ENCODE results near the gene OSCP1. TPM values are rescaled to one million over a fixed set of nuclear protein-coding genes. Genes with fewer than 3 reads are reported as not detected.

Gene OSCP1
- total and polyA plus RNA-seq, 12 donors: 2.1 to 9.6 (median 7.7) TPM

DNA sequence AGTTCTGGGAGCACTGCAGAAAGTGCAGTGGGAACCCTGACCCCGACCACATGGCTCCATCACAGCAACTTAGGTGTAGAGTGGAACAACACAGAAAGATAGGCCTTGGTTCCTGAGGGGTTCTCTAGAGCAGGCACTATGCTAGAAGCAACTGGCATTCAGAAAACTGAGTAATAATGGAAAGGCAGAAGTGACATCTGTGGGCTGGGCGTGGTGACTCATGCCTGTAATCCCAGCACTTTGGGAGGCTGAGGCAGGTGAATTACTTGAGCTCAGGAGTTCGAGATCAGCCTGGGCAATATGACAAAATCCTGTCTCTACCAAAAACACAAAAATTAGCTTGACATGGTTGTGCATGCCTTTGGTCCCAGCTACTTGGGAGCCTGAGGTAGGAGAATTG, 8.7 kb upstream of the OSCP1 start:
- H3K27ac ChIP-seq: no peak overlapping the region
- no peak overlapping the region for H3K4me3 ChIP-seq
- intact Hi-C loops (cut with DNase I): no loop called here
- TF ChIP-seq, protein P1, sequence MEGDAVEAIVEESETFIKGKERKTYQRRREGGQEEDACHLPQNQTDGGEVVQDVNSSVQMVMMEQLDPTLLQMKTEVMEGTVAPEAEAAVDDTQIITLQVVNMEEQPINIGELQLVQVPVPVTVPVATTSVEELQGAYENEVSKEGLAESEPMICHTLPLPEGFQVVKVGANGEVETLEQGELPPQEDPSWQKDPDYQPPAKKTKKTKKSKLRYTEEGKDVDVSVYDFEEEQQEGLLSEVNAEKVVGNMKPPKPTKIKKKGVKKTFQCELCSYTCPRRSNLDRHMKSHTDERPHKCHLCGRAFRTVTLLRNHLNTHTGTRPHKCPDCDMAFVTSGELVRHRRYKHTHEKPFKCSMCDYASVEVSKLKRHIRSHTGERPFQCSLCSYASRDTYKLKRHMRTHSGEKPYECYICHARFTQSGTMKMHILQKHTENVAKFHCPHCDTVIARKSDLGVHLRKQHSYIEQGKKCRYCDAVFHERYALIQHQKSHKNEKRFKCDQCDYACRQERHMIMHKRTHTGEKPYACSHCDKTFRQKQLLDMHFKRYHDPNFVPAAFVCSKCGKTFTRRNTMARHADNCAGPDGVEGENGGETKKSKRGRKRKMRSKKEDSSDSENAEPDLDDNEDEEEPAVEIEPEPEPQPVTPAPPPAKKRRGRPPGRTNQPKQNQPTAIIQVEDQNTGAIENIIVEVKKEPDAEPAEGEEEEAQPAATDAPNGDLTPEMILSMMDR (IDR thresholded peaks at IDR 0.05): no peak
- no peaks in the 10 kb centered on the region for H3K9me3 ChIP-seq
- H3K36me3 ChIP-seq: peaks cover 0 to 84% (median 58%) of the 10 kb centered on the region in 9 donors
- WGBS, 2 donors: 90 to 91% methylated on average over 3 of the region's 3 CpGs
- DNase-seq (no peak), ATAC-seq (no peak)
- peaks cover 7 to 43% (median 11%) of the 10 kb centered on the region in 9 donors for H3K4me1 ChIP-seq
- H3K27me3 ChIP-seq: no peaks in the 10 kb centered on the region

DNA sequence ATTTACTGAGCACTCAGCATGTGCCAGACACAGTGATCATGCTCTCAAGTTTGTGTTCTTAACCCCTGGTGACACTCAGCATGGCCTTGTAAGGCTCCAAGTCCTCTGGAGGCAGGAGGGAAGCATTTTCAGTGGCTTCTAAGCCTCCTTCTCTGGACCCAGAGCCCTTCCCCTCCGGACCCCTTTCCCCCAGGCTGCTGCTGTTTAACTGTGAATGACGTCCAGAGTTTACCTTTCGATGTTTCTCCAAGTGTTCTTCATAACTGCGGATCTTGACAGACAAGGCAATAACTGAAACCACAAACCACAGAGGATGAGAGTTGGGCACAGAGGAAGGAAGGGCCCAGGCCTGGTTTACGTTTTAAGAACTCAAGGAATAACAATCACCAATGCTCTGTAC, 7.4 kb upstream of the OSCP1 start:
- 76 to 79% methylated on average over 5 of the region's 5 CpGs for WGBS, 2 donors

DNA sequence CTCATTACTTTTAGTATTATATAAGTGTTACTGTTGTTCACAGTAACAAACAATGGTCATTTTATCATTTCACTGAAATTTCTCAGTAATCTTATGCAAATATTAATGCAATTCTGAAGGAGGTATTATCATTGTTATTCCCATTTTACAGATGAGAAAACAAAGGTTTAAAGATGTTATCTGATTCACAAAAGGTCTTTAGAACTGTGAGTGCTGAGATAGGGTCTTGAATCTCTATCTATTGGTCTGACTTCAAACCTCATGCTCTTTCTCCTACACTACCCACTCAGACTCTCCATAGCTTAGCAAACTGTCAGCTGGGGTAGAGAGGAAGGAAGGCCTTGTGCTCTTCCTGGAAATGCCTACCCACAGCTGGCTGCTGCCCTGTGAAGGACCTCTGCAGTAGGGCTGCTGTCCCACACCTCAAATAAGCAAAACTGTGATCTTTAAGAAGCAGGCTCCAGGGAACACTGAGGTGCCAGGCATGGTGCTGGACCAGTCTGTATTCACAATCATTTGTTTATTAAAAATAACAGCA, 6.2 kb upstream of the OSCP1 start:
- H3K9me3 ChIP-seq: no peaks in the 10 kb centered on the region
- H3K27me3 ChIP-seq: no peaks in the 10 kb centered on the region
- peaks cover 0 to 30% (median 0%) of the 10 kb centered on the region in 9 donors for H3K4me1 ChIP-seq
- intact Hi-C loops (cut with DNase I): no loop called here
- H3K4me3 ChIP-seq: no peak overlapping the region
- ATAC-seq: no peak
- no peak for DNase-seq
- no peak overlapping the region for H3K27ac ChIP-seq
- H3K36me3 ChIP-seq: peaks cover 0 to 75% (median 54%) of the 10 kb centered on the region in 9 donors
- TF ChIP-seq, protein P1 (IDR thresholded peaks at IDR 0.05): no peak

More for the DNA sequence above, 7.4 kb upstream of the OSCP1 start:
- Histone ChIP-seq H3K4me1 (peaks cover 0 to 32% (median 2%) of the 10 kb centered on the region in 9 donors), H3K4me3 (no peak overlapping the region), H3K9me3 (no peaks in the 10 kb centered on the region), H3K27me3 (no peaks in the 10 kb centered on the region), H3K36me3 (peaks cover 0 to 84% (median 58%) of the 10 kb centered on the region in 9 donors), H3K27ac (peak overlapping the region in 1 of 10 donors; percentile 18)
- no peak for DNase-seq
- ATAC-seq: peak in 1 of 8 donors; percentile 42
- TF ChIP-seq, protein P1 (IDR thresholded peaks at IDR 0.05): no peak
- intact Hi-C loops (cut with DNase I): no loop called here

DNA sequence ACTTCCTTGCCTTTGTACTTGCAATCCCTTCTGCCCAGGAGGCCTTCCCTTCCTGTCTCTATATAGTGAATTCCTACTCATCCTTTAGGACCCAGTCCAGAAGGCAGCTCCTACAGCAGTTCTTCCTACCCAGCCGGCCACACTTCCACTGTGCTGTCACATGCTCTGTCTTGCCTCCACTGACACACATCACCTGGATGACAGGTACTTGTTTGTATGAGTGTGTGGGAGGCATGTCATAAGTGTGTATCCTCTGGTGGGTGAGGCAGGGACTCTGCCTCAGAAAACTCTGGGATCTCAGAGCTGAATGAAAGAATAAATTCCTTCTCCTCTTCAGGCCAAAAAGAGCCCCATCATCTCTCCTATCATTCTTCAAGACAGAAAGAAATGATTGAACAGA, 5.1 kb upstream of the OSCP1 start:
- no peak for DNase-seq
- intact Hi-C loops (cut with DNase I): no loop called here
- Histone ChIP-seq H3K27me3 (no peaks in the 10 kb centered on the region), H3K4me1 (peaks cover 0 to 41% (median 5%) of the 10 kb centered on the region in 9 donors), H3K27ac (no peak overlapping the region), H3K36me3 (peaks cover 0 to 64% (median 46%) of the 10 kb centered on the region in 9 donors), H3K4me3 (no peak overlapping the region), H3K9me3 (no peaks in the 10 kb centered on the region)
- WGBS, 2 donors: 52 to 70% methylated on average over 1 of the region's 1 CpG
- TF ChIP-seq, protein P1 (IDR thresholded peaks at IDR 0.05): no peak
- ATAC-seq: no peak
